Measurements from ENCODE around the gene GRIN1.

GRIN1 gene

DNA sequence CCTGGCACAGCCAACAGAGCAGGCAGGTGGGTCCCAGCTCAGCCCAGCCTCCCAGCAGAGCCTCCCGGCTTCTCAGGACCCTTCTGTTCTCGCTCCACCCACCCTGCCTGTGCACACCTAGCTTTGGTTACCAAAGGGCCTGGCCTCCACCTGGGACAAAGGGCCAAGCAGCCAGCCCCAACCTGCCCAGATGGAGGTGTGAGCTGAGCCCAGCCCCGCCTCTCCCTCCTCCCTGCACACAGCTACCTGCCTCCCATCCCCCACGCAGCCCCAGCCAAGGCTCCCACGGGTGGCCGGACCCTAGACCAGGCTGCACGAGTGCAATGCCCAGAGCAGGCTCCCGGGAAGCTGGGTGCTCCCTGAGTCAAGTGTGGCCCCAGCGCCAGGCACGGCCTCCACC is 56.0 kb downstream of the GRIN1 start:
- TF ChIP-seq, protein P1, sequence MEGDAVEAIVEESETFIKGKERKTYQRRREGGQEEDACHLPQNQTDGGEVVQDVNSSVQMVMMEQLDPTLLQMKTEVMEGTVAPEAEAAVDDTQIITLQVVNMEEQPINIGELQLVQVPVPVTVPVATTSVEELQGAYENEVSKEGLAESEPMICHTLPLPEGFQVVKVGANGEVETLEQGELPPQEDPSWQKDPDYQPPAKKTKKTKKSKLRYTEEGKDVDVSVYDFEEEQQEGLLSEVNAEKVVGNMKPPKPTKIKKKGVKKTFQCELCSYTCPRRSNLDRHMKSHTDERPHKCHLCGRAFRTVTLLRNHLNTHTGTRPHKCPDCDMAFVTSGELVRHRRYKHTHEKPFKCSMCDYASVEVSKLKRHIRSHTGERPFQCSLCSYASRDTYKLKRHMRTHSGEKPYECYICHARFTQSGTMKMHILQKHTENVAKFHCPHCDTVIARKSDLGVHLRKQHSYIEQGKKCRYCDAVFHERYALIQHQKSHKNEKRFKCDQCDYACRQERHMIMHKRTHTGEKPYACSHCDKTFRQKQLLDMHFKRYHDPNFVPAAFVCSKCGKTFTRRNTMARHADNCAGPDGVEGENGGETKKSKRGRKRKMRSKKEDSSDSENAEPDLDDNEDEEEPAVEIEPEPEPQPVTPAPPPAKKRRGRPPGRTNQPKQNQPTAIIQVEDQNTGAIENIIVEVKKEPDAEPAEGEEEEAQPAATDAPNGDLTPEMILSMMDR (conservative IDR thresholded peaks at IDR 0.05; ENCODE audit: low read length) = no peak
- TF ChIP-seq EZH2phosphoT487 (IDR thresholded peaks at IDR 0.05; ENCODE audit: borderline replicate concordance) = no peak
- no peaks in the 10 kb centered on the region for H3K9me2 ChIP-seq (replicated peaks; ENCODE audit: low read depth, low read length)
- H3K4me2 ChIP-seq (ENCODE audit: low read depth, low read length, poor library complexity, severe bottlenecking) = peak overlapping the region; percentile 27

DNA sequence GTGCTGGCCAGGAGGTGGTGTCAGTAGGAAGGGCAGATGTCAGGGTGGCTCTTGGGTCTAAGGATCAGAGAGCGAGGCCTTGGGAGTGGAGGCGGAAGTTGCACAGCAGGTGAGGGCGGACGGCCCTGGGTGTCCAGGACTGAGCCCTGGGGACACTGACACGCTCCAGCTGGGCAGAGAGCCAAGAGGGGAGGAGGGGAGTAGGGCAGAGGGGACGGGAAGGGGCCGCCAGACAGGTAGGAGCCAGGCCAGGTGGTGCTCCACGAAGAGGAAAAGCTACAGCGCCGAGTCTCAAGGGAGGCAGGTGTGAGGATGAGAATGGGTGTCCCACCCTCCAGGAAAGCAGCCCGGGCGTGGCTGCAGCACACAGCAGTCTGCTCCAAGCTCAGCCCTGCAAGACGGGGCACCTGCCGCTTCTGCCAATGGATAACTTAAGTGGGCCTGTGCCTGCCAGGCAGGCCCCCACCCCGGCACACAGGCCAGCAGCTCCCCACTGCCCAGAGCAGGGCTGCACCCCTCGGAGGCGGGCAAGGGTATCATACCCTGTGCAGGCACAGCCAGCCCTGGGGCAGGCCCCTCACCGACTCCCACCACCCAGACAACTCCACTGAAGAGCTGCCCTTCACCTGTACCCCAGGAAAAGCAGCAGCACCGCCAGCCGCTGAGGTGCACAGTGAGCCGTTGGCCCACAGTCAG is 56.7 kb downstream of the GRIN1 start:
- H3K4me2 ChIP-seq (ENCODE audit: low read depth, low read length, poor library complexity, severe bottlenecking) = peak overlapping the region; percentile 27
- H3K36me3 ChIP-seq (ENCODE audit: insufficient read depth, low read length) = peaks cover 7% of the 10 kb centered on the region; the same call in 1 of the 2 replicates
- TF ChIP-seq EZH2phosphoT487 (IDR thresholded peaks at IDR 0.05; ENCODE audit: borderline replicate concordance) = no peak
- TF ChIP-seq, protein P1 (conservative IDR thresholded peaks at IDR 0.05; ENCODE audit: low read length) = no peak
- peaks cover 14% of the 10 kb centered on the region for H4K20me1 ChIP-seq (ENCODE audit: insufficient read depth, low read length, poor library complexity, severe bottlenecking)
- H3K4me1 ChIP-seq (ENCODE audit: insufficient read depth, low read length, poor library complexity, severe bottlenecking) = peaks cover 16% of the 10 kb centered on the region
- H3K9me2 ChIP-seq (replicated peaks; ENCODE audit: low read depth, low read length) = no peaks in the 10 kb centered on the region
- no peak overlapping the region for H3K9ac ChIP-seq (ENCODE audit: low read depth, low read length, poor library complexity, severe bottlenecking)
- H3K79me2 ChIP-seq (ENCODE audit: insufficient read depth, low read length) = peaks cover 39% of the 10 kb centered on the region
- H3F3A ChIP-seq (ENCODE audit: low read depth) = no peaks in the 10 kb centered on the region
- H3K9me3 ChIP-seq (ENCODE audit: insufficient read depth, low read depth, low read length) = no peaks in the 10 kb centered on the region
- no peak overlapping the region for H2AFZ ChIP-seq (ENCODE audit: low read length)
- no peak overlapping the region for H3K4me3 ChIP-seq (ENCODE audit: low read length, poor library complexity, severe bottlenecking)
- H3K27me3 ChIP-seq (ENCODE audit: insufficient read depth, low read length, poor library complexity, severe bottlenecking) = no peaks in the 10 kb centered on the region

More for the DNA sequence above, 56.0 kb downstream of the GRIN1 start:
- Histone ChIP-seq H3K79me2 (ENCODE audit: insufficient read depth, low read length) (peaks cover 47% of the 10 kb centered on the region), H3K27me3 (ENCODE audit: insufficient read depth, low read length, poor library complexity, severe bottlenecking) (no peaks in the 10 kb centered on the region), H2AFZ (ENCODE audit: low read length) (no peak overlapping the region), H3K4me1 (ENCODE audit: insufficient read depth, low read length, poor library complexity, severe bottlenecking) (peaks cover 21% of the 10 kb centered on the region), H4K20me1 (ENCODE audit: insufficient read depth, low read length, poor library complexity, severe bottlenecking) (peaks cover 22% of the 10 kb centered on the region), H3K36me3 (ENCODE audit: insufficient read depth, low read length) (peaks cover 7% of the 10 kb centered on the region; the same call in 1 of the 2 replicates), H3K4me3 (ENCODE audit: low read length, poor library complexity, severe bottlenecking) (no peak overlapping the region), H3K9ac (ENCODE audit: low read depth, low read length, poor library complexity, severe bottlenecking) (no peak overlapping the region), H3K9me3 (ENCODE audit: insufficient read depth, low read depth, low read length) (no peaks in the 10 kb centered on the region), H3F3A (ENCODE audit: low read depth) (no peaks in the 10 kb centered on the region)

DNA sequence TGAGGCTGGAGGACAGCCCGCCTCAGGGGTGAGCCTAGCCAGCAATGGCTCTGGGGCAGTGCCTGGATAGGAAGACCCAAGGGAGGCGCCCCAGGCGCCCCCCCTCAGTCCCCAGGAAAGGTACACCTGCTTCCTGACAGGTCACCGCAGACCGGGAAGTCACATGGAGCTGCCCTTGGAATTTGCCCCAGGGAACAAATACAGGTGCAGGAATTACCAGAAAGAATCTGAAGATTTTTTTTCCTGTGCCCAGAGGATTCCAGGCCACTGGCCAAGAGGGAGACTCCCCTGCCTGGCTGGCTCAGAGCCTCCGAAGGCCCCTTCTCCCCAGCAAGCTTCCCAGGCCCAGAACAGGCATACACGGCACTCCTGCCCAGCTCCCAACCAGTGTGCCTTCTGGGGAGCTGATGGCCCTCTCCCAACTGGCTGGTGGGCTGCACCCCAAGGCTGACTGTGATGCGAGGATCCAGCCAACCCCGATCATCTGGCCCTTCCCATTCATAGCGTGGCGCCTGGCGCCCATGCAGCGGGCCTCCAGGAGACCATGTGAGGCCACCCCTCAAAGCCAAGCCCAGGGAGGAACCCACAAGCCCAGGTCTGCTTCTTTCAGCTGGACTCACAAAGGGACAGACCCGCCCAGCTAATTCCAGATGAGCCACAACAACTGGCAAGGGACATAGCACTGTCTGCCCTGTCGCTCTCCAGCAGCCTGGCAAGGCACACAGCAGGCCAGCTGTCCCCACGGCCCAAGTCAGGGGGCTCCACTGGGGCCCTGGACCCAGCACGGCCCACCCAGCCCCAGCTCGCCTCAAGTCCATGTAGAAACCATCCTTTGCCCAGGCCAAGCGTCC is 59.3 kb downstream of the GRIN1 start:
- H3K36me3 ChIP-seq (ENCODE audit: insufficient read depth, low read length) = no peaks in the 10 kb centered on the region
- peak overlapping the region; percentile 65 for H3K4me2 ChIP-seq (ENCODE audit: low read depth, low read length, poor library complexity, severe bottlenecking)
- no peaks in the 10 kb centered on the region for H3K9me2 ChIP-seq (replicated peaks; ENCODE audit: low read depth, low read length)
- no peaks in the 10 kb centered on the region for H3K9me3 ChIP-seq (ENCODE audit: insufficient read depth, low read depth, low read length)
- peaks cover 46% of the 10 kb centered on the region for H3K79me2 ChIP-seq (ENCODE audit: insufficient read depth, low read length)
- H2AFZ ChIP-seq (ENCODE audit: low read length) = no peak overlapping the region
- peaks cover 25% of the 10 kb centered on the region for H3K4me1 ChIP-seq (ENCODE audit: insufficient read depth, low read length, poor library complexity, severe bottlenecking)
- no peaks in the 10 kb centered on the region for H3K27me3 ChIP-seq (ENCODE audit: insufficient read depth, low read length, poor library complexity, severe bottlenecking)
- peak overlapping the region; percentile 67 for H3K4me3 ChIP-seq (ENCODE audit: low read length, poor library complexity, severe bottlenecking)
- H3F3A ChIP-seq (ENCODE audit: low read depth) = no peaks in the 10 kb centered on the region
- TF ChIP-seq, protein P1 (conservative IDR thresholded peaks at IDR 0.05; ENCODE audit: low read length) = no peak
- TF ChIP-seq EZH2phosphoT487 (IDR thresholded peaks at IDR 0.05; ENCODE audit: borderline replicate concordance) = no peak
- peaks cover 12% of the 10 kb centered on the region for H4K20me1 ChIP-seq (ENCODE audit: insufficient read depth, low read length, poor library complexity, severe bottlenecking)
- H3K9ac ChIP-seq (ENCODE audit: low read depth, low read length, poor library complexity, severe bottlenecking) = peak overlapping the region; percentile 10
